Activated effector memory CD4-positive, alpha-beta T cell treated with anti-CD3 and anti-CD28 coated beads, Interleukin-2, amount 50 U/mL, for 16 hours (primary cell): ENCODE data around the gene CAPN15.

ENCODE experiments used
- DNase-seq: peaks from one replicate; pipeline ENCODE4 v3.0.0-alpha.2; 2020

Gene CAPN15

DNA sequence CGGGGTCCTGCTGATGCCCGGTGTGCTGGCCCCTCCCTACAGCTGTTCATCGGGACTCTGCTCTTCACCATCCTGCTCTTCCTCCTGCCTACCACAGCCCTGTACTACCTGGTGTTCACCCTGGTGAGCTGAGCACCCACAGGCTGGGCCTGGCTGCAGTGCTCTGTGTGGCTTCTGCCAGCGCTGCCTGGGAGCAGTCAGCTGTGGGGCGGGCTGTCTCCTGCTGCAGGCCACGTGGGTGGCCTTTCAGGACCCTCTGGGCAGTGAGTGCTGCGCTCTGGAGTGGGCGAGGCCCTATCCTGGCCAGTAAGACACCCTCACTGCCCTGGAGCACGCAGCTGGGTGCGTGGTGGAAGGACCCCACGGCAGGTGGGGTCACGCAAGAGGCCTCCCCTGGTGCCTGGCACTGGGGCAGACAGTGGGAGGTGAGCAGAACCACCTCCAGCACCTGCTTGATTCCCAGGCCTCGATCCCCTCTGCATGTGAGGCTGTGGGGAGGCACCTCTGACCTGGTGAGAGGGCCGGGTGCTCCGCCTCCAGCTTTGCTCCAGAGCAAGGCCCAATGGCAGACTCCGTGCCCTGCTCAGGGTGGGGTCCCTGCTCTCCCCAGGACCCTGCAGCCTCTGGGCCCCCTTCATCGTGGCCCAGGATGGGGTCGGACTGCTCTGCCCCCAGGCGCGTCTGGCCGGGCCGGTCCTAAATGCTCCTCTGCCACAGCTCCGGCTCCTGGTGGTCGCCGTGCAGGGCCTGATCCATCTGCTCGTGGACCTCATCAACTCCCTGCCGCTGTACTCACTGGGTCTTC is 52.8 kb downstream of the CAPN15 start:
- no peak for DNase-seq

DNA sequence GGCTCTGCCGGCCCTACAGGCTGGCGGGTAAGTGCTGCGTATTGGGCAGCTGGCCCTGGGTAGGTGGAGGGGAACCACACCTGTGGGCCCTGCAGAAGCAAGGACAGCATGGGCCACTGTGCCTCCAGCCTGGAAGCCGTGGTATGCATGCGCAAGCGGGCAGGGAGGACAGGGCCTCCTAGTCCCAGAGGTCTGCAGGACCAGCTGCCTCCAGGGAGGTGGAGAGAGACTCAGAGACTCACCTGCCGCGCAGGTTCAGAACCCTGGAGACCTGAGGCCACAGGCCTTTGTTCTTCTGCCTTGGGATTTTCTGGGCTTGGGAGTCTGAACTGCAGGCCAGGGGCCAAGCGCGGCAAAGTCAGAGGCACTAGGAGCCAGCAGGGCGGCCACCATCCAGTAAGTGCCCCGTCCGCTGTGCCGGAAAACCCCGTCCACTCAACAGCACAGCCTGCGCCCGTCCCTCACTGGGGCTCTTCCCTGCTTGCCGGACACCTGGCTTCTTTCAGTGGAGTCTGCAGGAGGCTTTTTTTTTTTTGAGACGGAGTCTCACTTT is 53.5 kb downstream of the CAPN15 start:
- no peak for DNase-seq

DNA sequence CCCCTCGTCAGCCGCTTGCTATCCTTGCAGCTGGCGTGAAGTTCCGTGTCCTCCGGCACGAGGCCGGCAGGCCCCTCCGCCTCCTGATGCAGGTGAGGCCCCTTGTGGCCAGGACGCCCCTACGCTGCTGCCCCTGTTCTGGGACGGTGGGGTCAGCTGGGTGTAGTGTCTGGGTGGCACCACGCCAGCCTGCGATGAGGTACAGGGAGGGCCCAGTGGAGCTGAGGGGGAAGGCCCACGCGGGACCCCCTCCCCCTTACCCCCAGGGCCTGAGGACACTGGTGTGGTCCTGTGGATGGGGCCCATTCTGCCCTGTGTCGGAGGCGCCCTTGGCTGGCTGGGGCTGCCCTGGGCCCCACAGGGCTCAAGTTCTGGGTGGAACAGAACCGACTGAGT is 54.7 kb downstream of the CAPN15 start:
- DNase-seq, result no peak

DNA sequence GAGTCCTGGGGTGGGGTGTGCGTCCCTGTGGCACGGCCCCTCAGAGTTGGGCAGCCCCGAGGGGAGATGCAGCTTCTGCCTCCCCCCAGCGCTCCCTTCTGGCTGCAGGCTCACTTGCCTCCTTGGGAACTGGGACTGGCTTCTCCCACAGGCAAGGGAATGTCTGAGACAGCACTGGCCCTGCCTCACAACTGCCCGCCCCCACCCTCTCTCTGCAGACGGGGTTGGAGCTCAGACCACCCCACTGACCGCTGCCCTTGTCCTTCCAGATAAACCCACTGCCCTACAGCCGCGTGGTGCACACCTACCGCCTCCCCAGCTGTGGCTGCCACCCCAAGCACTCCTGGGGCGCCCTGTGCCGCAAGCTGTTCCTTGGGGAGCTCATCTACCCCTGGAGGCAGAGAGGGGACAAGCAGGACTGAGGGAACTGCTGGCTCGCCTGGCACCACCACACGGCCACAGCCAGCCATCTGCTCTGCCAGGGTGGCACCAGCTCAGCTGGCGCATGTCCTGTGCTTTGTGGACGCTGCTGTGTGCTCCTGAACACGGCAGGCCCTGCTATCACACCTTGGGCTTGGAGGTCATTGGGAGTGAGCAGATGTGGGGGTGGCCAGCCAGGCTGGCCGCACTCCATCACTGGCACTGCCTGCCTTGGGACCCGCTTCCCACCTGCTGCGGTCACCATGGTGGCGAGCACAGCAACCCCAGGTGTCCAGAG is 55.3 kb downstream of the CAPN15 start:
- DNase-seq, result no peak

DNA sequence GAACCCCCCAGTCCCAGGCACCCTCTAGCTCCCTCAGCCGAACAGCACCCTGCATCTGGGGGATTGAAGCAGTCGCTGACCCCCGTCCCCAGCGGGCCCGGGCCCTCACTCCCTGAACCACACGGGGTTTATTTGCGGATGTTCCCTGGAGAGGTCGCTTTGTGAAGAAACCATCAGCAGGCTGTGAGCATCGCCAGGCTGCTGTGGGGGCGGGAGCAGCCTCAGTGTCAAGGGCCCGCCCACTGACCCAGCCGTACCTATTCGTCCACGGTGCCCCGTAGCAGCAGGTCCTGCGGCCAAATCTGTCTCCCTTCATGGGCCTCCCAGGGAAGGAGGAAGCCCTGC is 55.9 kb downstream of the CAPN15 start:
- DNase-seq, result no peak

DNA sequence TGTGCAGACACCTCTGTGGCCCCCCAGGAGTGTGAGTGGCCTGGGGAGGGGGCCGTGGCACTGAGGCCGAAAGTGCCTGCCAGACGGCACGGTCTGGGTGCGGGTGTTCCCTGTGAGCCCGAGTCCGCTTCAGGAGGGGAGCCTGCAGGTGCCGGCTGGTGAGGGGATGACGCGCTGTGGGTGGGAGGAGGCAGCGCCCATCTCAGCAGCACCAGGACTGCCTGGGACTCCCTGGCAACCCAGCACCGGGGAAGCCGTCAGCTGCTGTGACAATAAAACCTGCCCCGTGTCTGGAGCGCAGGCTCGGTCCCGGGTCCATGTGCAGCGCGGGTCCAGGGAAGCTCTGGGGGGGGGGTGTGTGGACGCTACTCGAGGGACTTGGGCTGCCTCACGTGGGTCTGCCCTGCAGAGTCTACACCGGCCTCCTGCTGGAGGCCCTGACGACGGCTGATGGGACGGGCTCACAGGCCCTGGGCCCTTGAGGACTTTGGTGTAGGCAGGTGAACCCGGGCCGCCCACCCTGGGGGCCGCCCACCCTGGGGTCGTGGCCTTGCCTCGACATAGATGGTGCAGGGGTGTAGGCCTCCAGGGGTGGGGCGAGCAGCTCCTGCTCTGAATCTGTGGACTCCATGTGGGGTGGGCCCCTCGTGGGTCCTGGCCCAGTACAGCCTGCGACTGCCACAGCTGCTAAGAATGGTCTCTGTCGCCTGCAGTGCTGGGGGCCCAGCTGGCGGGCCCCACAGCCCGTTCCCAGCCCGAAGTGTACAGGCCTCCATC is 56.5 kb downstream of the CAPN15 start:
- DNase-seq, result no peak

DNA sequence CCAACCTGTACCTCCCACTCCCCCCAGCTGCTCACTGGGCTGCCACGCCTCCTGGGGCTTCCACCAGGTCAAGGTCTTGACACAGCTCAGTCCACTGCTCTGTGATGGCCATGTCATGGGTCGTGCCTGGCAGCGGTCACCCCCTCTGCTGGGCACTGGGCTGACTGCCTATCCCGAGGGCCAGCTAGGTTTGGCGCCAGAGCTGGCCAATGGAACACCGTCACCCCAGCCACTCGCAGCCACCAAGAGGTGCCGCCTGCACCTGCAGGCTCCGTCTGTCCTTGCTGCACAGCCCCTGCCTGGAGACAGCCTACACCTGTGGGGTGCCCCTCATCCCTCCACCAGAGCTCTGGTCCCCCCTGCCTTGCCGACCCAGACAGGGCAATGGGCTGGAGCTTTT is 57.8 kb downstream of the CAPN15 start:
- DNase-seq, result no peak

DNA sequence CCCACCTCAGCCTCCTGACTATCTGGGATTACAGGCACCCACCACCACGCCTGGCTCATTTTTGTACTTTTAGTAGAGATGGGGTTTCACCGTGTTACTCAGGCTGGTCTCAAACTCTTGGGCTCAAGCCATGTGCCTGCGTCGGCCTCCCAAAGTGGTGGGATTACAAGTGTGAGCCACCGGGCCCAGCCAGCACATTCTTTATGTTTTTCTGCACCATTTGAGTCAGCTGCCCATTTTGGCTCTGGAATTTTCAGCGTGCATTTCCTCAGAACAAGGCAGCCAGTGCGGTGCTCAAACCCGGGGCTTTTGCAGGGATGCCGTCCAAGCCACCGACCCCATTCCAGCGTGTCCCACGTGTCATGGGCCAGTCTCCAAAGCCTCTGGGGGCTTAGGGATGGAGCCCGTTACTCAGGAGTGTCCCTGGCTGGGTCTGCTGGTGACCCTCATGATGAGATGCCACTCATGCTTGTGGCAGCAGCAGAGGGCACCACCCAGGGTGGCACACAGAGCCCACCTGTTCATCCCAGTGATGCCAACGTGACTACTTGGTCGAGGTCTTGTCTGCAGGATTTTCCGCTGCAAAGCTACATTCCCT is 58.6 kb downstream of the CAPN15 start:
- DNase-seq, result no peak

DNA sequence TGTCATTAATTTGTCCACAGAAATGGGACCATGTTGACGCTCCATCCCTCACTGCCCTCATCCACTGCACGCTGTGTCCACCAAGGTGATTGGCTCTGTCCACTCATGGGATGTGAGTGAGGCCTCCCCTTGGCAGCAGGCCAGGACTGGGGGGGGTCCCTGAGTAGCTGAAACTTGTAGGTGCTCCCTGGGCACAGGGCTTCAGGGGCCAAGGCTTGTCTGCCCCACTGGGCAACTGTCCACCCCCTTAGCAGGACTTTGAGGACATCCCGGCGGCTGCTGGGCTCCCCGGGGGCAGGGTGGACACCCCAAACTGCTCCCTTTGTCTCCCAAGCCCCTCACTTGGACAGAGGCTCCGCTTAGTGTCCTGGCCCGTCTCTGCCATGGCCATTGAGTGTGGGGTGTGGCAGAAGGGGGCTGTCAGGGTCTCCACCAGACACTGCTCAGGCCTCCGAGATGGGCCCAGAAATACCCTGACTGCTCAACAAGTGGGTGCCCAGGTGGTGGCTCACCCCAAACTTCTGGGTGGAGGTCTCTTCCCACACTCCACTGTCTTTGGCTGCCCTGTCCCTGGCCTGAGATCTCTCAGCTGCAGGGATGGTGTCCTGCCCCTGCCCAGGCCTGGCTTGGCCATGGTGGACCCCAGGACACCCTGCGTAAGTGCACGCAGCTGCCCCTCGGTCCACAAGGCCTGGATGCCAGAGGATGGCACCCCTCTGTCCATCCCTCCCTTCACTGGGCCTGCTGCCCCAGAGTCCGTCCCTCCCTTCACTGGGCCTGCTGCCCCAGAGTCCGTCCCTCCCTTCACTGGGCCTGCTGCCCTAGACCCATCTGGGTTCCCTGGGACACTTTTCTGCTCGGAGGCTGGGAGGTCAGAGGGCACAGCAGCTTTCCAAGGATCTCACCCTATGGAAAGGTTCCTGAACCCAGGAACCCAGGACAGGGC is 59.4 kb downstream of the CAPN15 start:
- no peak for DNase-seq

DNA sequence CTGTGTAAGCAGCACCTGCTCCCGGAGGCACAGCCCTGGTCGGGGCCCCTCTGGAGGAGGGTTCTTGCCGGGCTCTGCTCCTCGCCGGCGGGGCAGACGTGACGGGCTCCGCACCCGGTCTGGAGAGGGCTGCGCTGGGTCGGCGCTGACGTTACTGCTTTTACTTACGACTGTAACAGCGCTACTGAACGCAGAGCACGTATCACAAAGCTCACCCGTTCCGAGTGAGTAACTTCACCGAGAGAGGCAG is 61.1 kb downstream of the CAPN15 start:
- DNase-seq, result peak; percentile 87

DNA sequence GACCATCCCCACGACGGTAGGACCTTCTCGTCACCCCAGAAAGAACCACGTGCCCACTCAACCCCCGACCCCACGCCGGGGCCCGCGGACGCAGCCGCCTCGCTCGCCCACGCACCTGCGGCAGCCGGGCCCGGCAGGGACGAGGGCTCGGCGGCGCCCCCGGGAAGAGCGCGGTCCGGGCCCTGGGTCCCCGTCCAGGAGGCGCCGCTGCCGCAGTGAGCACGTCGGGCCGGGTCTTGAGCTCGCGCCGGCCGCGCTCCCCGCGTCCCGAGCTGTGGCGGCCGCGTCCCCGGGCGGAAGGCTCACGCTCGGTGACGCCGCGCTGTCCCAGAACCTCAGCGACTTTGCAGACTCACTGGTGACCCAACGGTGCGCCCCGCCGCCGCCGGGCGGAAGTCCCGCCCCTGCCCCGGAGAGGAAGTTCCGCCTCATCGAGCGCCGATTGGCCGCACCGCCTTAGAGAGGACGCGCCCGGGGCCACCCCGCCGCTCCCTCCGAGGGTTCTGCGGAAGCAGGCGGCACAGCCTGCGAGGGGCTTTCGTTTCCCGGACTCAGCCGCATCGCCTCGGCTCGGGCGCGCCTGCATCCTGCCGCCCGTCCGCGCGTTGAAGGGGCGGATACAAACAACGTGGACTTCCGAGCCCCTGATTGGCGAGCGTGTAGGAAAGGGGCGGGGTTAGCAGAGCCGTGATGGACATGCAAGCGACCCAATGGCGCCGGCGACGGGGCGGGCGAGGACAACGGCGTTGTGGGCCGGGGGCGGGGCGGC is 61.6 kb downstream of the CAPN15 start:
- DNase-seq, result peak; percentile 99

DNA sequence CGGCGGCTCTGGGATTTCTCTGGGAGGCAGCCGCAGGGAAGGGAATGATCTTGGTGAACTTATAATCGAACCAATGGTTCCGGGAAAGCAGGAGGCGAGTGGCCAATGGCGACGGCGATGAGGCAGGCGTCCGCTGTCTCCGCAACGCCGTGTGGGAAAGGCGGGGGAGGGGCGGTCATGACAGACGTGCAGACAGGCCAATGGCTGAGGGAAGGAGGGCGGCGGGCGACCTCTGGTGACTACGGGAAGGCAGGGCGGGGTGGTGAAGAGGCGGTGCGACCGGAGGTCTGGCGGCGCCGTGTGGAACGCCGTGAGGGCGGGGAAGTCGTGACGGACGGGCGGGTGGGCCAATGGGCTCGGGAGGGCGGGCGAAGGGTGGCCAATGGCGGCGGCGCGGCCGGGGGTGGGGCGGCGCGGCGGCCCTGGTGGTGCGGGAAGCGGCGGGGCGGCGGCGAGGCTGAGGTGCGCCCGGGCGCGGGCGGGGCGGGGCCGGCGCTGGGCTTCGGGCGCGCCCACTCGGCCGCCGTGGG is 62.2 kb downstream of the CAPN15 start, which contains the start of gene RAB40C:
Gene RAB40C (plus strand): TSS at position 409 of the 530 bp plus-strand sequence. CDS start 226 bp downstream, outside the sequence.
- peak; percentile 99 for DNase-seq

DNA sequence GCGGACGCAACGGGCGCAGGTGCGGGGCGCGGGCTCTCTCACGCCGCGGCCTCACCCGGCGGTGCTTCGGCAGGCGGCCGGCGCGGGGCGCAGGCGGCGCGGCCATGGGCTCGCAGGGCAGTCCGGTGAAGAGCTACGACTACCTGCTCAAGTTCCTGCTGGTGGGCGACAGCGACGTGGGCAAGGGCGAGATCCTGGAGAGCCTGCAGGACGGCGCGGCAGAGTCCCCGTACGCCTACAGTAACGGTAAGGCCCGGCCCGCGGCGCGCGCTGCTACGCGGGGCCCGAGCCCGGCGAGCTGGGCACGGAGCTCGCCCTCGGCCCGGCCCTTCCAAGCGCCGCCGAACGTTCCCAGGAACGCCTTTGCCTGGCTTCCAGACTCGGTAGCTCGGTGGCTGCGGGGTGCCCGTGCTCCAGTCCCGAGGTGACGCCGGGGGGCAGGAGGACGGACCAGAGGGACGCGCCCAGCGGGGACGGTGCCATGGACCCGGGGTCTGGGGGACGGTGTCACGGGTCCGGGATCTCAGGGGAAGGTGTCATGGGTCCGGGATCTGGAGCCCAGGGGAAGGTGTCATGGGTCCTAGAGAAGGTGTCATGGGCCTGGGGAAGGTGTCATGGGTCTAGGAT is 62.8 kb downstream of the CAPN15 start:
- no peak for DNase-seq

DNA sequence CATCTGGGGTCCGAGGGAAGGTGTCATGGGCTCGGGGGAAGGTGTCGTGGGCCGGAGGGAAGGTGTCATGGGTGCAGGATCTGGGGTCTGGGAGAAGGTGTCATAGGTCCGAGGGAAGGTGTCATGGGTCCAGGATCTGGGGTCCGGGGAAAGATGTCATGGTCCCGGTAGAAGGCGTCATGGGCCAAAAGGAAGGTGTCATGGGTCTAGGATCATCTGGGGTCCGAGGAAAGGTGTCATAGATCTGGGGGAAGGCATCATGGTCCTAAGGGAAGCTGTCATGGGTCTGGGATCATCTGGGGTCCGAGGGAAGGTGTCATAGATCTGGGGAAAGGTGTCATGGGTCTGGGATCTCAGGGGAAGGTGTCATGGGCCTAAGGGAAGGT is 63.3 kb downstream of the CAPN15 start:
- DNase-seq, result no peak

DNA sequence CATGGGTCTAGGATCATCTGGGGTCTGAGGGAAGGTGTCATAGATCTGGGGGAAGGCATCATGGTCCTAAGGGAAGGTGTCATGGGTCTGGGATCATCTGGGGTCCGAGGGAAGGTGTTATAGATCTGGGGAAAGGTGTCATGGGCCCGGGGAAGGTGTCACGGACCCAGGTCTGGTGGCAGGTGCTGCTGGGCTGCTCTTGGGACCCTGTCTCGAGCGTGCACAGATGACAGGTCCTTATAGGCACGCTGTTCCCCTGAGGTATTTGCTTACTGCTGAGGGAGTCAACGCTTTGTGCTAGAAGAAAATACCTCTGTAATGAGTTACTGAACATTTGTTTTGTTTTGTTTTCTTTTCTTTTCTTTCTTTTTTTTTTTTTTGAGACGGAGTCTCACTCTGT is 63.7 kb downstream of the CAPN15 start:
- no peak for DNase-seq

DNA sequence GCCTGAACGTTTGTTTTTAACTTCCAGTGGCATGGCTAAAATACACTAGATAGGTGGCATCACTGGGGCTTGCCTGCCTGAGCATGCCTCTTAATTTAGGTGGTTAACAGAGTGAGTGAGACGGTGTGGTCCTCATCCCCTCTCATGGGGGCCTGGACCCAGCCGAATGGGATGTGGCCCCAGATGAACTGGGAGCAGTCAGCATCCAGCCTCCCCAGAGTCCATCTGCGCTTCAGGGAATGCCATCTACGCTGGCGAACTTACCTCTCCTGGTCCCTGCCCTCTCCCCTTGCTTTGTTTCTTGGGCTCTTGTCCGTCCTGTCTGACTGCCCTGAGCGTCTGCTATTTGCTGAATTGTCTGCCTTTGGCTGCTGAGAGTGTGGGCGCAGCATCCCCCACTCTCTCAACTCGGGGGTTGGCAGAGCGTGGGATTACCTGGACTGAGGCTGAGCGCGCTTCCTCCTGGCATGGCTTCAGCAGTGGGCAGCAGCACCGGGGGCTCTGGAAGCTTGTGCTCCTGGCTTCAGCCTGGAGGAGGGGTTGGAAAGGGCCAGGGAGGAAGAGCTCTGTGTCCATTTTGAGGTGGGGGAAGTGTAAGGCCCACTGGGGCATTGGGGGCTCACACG is 64.5 kb downstream of the CAPN15 start:
- DNase-seq, result no peak

DNA sequence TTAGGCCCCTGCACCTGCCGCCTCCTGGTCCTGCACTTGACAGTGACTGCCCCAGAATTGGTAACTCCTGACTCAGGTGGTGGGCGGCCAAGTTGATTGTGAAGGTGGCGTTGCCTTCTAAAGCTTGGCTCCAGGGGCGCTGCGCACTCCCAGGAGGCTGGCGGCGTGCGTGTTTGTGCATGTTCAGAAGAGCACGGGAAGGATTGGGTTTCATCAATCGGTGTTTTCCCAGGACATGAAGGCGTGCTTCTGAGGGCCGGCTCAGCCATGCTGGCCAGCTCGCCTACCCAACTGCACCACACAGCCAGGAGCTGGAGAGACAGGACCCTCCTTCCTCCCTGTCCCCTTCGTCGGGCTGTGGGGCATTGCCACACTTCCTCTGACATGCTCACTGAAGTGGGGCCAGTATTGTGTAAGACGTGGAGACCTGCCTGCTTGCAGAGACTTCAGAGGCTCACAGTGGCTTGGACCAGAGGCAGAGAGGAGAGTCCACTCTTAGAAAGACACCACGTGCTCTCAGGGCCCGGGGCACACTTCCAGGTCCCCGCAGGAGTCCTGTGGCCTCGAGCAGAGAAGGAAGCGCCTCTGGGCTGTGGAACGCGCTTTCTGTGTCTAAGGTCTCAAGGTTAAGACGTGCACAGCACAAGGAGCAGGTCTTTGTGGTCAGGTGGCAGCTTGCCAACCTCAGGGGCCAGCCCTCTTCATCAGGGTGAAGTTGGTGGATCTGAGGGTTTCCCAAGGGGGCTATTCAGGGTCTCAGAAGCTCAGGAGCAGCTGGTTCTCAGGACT is 65.2 kb downstream of the CAPN15 start:
- DNase-seq, result no peak

DNA sequence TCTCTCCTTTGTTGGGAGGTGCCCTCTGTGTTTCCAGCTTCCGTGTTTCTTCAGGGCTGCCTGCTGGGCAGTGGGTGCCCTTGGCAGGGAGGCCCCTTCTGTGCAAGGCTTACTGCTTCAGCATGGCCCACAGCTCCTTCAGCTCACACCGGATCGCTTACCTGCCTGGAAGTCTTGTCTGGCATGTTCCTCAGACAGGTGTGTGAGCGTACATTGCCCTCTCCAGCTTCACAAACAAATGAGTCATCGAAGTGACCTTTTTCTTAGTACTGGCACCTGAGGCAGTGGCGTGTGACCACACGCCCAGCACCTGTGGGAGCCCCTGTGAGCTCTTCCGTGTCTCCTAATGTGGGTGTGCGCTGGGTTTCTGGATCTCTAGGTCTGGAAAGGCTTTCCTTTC is 65.9 kb downstream of the CAPN15 start:
- no peak for DNase-seq

DNA sequence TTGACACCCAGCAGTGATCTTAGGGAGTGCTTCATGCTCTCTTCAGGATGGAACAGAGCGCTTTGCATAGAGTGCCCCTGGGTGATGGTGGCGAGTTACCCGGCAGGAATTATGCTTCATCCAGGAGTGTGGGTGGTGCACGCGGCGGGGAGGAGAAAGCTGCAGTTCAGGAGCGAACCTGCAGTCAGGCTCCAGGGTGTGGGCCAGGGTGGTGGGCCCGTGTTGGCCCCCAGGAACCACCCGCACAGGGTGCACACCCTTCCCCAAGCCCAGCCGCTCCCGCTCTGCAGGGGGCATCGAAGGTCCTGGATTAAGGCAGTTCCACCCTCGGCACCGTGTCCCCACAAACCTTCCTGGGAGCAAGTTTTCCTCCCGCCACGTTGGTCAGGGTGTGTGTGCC is 66.3 kb downstream of the CAPN15 start:
- DNase-seq, result no peak
